ENCODE measurements around the gene MADD. TPM values are rescaled to one million over a fixed set of nuclear protein-coding genes. Genes with fewer than 3 reads are reported as not detected.

The MADD gene
- total RNA-seq, 1 donor from 2014 or later = 35.7 TPM

DNA sequence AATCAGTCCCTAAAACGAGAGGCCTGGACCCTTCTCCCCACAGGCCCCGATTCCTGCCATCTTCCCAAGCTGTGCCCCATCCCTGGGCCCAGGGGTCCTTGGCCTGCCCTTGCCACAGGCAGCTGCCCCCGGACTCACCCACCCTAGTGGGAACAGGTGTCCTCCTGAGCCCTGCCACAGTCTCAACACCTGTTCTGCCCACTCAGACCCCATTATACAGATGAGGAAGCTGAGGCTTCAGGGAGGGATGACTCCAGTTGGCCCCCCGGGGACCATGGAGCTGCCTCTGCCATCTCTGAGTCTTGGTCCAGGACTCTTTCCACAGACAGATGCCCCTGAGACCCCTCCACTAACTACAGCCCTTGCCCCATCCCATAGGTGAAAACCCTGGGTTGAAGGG is 66.7 kb downstream of the MADD start:
- DNase-seq (ENCODE audit: low spot score) = no peak

- no peak for DNase-seq (ENCODE audit: low spot score)
These were observed 67.4 kb downstream of the MADD start for GRCh38 chr11:47337229-47337924.

- no peak for DNase-seq (ENCODE audit: low spot score)
These were observed 68.7 kb downstream of the MADD start for GRCh38 chr11:47338396-47339241.

- DNase-seq (ENCODE audit: low spot score) = no peak
These were observed 70.1 kb downstream of the MADD start for GRCh38 chr11:47340010-47340409.

DNA sequence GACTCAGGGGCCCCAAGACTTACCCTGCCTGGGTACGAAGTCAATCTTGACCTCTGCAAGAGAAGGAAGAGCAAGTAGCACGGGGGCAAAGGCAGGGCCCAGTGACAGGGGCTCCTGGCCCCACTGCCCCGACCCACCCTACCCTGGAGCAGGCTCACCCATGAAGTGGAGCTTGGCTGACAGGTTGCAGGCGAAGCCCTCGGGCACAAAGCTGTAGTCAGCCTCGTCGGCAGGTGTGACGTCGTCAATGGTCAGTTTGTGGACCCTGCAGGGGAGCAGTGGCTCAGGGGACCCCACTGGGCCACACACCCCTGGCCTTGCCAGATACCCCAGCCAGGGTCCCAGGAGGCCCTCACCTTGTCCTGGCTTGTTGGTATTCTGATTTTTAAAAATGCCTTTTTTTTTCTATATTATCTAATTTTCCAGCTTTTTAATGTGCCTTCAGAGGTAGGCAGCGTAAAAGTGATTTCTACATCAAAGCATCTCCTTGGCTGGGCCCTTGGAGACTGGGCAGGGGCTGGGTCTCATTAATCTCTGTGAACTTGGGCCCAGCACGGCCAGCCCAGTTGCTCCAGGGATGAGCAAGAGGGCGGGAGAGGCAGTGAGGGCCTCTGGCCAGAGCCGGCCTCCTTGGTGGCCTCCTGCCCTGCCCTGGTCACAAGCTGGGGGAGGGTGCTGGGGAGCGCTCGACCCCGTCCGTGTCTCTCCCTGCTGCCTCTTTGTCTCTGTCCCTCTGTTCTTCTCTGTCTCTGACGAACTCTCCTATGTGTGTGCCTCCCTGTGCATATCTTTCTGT is 71.2 kb downstream of the MADD start:
- DNase-seq (ENCODE audit: low spot score) = no peak

- DNase-seq (ENCODE audit: low spot score) = no peak
These were observed 72.3 kb downstream of the MADD start for GRCh38 chr11:47342036-47342803.

GRCh38 chr11:47342854-47343253 is 72.9 kb downstream of the MADD start:
- DNase-seq (ENCODE audit: low spot score) = no peak

DNA sequence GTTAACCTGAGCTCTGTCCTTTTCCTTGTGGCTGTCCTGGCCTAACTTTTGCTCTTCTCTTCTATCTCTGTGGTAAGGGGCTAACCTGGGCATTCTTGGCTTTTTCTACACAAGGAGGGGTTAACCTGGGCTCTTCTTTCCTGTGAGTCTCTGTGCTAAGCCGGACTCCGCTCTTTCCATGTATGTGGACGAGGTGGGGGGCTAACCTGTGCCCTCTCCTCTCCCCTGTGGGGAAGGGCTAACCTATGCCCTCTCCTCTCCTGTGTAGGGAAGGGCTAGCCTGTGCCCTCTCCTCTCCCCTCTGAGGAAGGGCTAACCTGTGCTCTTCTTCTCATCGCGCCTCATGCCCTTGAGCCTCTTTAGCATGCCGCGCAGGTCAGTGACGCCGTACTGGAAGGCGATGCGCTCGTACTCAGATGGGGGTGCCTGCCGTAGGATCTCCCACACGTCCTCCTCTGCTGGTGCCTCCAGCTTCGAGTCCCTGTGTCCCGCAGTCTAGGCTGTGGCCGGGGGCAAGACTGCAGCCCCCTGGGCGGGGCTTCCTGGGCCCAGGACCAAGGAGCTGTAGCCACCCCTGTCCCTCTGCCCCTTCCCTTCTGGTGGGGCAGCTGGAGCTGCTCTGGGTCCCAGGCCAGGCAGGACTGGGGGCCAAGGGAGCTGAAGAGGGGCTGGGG is 76.1 kb downstream of the MADD start:
- no peak for DNase-seq (ENCODE audit: low spot score)

DNA sequence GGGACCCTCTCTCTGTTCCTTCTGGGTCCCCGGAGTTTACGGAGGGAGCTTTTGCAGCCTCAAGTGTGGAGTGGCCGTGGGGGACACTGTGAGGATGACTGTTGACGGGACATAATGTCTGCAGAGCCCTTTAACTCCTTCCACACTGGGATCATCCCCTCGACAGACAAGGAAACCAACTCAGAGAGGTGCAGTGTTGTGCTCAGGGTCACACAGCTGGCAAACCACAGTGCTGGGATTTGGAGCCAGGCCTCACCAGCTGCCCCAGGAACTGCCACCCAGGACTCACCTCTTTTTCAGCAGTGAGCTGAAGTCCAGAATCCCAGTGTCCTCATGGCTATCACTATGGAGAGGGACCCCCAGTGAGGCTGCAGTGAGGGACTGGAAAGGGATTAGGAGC is 77.2 kb downstream of the MADD start:
- no peak for DNase-seq (ENCODE audit: low spot score)

DNA sequence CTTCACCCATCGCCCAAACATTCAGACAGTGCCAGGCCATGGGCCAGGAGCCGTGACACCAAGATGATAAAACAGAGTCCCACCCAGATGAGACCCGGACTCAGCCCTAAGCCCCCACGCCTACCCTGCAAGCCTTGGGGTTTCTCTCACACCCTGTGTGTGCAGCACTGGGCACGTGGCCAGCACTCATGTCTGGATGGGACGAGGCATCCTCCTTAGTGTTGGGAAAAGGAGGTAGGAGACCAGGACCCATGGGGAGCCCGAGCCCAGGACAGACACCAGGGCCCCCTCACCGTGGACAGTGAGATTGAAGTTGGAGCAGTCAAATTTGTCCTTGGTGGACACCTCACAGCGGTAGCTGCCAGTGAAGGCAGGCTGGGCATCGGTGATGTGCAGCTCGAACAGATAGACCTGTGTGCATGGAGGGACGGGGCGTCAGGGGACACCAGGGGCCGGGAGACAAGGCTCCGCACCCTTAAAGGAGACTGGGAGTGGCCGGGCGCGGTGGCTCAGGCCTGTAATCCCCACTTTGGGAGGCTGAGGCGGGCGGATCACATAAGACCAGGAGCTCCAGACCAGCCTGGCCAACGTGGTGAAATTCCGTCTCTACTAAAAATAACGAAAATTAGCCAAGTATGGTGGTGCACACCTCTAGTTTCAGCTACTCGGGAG is 78.3 kb downstream of the MADD start:
- DNase-seq (ENCODE audit: low spot score) = no peak

DNA sequence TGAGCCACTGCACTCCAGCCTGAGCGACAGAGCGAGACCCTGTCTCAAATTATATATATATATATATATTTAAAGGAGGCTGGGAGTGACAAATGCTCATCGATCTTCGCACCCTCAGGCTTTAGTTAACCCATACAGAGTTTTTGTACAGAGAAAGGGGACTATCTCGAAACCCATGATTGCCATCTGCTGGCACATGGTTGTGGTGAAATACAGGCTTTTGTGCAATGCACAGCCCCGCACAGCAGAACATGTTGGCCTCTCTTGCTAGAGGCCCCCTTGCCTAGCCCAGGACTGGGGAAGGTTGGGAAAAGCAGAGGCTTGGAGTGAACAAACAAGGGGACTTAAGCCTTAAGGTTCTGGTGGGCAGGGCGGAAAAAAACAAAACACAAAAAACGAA is 78.9 kb downstream of the MADD start:
- no peak for DNase-seq (ENCODE audit: low spot score)

DNA sequence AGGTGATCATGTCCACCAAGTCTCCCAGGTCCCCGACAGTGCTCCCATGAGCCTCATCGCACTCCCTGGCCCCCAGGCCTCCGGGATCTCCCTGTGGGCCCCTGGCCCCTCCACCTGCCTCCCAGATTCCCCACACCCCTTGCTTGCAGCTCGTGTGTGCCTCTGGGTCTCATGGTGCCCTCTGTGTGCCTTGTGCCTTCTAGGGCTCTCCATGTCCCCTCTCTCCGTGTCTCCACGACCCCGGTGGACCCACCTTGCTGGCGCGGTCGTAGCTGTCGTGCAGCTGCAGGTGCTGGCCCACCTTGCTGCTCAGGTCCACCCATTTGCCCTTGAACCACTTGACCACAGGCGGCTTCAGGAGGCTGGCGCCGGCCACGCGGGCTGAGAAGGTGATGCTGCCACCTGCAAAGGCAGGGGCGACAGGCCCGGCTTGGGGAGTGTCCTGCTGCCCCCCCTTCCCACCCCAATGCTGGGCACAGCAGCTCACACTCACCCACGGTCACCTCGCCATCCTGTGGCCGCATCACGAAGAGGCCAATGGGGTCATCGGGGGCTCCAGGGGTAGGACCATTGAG is 79.7 kb downstream of the MADD start:
- DNase-seq (ENCODE audit: low spot score) = no peak

DNA sequence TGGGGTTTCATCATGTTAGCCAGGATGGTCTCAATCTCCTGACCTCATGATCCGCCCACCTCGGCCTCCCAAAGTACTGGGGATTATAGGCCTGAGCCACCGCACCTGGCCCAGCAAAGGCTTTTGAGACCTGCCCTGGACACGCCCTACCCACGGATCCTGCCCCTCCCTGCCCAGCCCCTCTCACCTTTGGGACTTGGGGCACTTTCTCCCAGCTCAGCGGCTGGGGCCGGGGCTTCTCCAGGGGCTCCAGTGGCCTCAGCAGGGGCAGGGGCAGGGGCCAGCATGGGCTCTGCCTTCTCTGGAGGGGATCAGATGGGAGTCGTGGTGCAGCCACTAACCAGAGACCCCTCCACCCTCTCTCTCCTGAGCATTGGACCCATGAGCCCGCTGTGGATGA is 80.4 kb downstream of the MADD start:
- DNase-seq (ENCODE audit: low spot score) = no peak

- DNase-seq (ENCODE audit: low spot score) = no peak
These were observed 81.5 kb downstream of the MADD start for GRCh38 chr11:47351156-47352126.

GRCh38 chr11:47352556-47352955 is 82.6 kb downstream of the MADD start, which contains the start of gene MYBPC3:
Gene MYBPC3 (minus strand): TSS chr11:47352702. CDS start chr11:47352647, 55 bp downstream.
- no peak for DNase-seq (ENCODE audit: low spot score)

- no peak for DNase-seq (ENCODE audit: low spot score)
These were observed 84.2 kb downstream of the MADD start for GRCh38 chr11:47353978-47354774.

- DNase-seq (ENCODE audit: low spot score) = no peak
These were observed 85.0 kb downstream of the MADD start for GRCh38 chr11:47354913-47355282.

Measured in mesenteric fat pad (tissue), 1 donor.